Measurements from ENCODE around the gene ASB7. TPM values are rescaled to one million over a fixed set of nuclear protein-coding genes. Genes with fewer than 3 reads are reported as not detected.

ASB7 gene
- total and polyA plus RNA-seq, 2 experiments from 2014 or later = 8.1 to 13.2 TPM

DNA sequence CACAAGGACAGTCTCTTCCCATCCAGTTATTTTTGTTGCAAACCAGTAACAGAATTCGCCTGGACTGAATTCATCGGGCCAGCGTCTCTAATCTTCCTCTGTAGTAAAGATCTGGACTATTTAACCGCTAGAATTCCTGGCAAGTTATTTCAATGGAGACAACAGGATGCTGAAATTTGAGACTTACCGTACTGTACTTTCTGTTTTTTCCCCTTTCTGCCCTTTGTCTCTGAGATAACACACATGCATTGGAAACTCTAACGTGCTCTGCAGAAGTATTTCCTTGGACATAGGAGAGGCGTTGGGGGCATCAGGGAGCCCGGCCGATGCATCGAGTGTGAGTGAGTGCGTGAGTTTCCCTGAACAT lies 61.5 kb downstream of the ASB7 start:
- in situ Hi-C loops (cut with MboI) = loop anchor here (10.0 kb wide), 1 partner anchor 211 kb away; the partner anchor contains the start of gene ALDH1A3
- TF ChIP-seq EZH2phosphoT487 (IDR thresholded peaks at IDR 0.05; ENCODE audit: insufficient read depth, low read depth) = no peak
- TF ChIP-seq EZH2 (IDR thresholded peaks at IDR 0.05; ENCODE audit: insufficient read depth, poor library complexity, severe bottlenecking) = no peak
- no peak for DNase-seq
- peaks cover 8% of the 10 kb centered on the region; the same call in 1 of the 2 replicates for H3K4me1 ChIP-seq (ENCODE audit: insufficient read depth)
- H3K4me2 ChIP-seq (ENCODE audit: unreplicated experiment) = no peak overlapping the region
- H2AFZ ChIP-seq = no peak overlapping the region
- no peaks in the 10 kb centered on the region for H3K9me3 ChIP-seq (ENCODE audit: low read depth)
- no peak overlapping the region for H3K9ac ChIP-seq
- no peaks in the 10 kb centered on the region for H3K79me2 ChIP-seq (ENCODE audit: insufficient read depth)
- H3K27ac ChIP-seq = no peak overlapping the region
- 78 to 79% methylated on average over 11 of the region's 11 CpGs for WGBS, 2 experiments (ENCODE audit: low coverage in 1 of 2, low lambda C conversion rate in 2 of 2, missing lambda C conversion rate in 2 of 2)
- no peaks in the 10 kb centered on the region for H3K27me3 ChIP-seq (replicated peaks; ENCODE audit: insufficient read depth)
- no peak overlapping the region for H3K4me3 ChIP-seq
- no peaks in the 10 kb centered on the region for H4K20me1 ChIP-seq (ENCODE audit: insufficient read depth)
- H3K9me2 ChIP-seq (ENCODE audit: insufficient read depth) = no peaks in the 10 kb centered on the region
- H3K36me3 ChIP-seq (ENCODE audit: low read depth) = no peaks in the 10 kb centered on the region
- no peaks in the 10 kb centered on the region for H3F3A ChIP-seq (ENCODE audit: insufficient read depth)

DNA sequence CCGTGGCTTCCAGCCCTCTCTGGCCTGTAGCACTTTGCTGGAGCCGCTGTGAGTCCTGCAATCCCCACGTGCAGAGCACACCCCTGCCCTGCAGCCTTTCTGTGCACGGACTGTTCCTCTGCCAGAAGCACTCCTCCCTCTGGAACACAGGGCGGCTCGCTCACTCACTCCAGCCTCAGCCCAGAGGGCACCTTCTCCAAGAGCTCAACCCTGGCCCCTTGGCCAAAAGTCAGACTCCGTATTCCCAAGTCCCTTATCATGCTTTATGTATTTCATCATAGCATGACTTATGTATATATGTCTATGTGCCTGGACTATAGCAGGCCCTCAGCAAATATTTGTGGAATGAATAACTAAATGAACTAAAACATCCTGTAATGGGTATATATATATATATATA lies 63.2 kb downstream of the ASB7 start:
- no peak overlapping the region for H3K9ac ChIP-seq
- no peak overlapping the region for H3K4me3 ChIP-seq
- in situ Hi-C loops (cut with MboI) = loop anchor here (10.0 kb wide), 1 partner anchor 209 kb away; the partner anchor contains the start of gene ALDH1A3
- no peaks in the 10 kb centered on the region for H3K9me3 ChIP-seq (ENCODE audit: low read depth)
- no peaks in the 10 kb centered on the region for H3K9me2 ChIP-seq (ENCODE audit: insufficient read depth)
- no peak overlapping the region for H2AFZ ChIP-seq
- 52 to 66% methylated on average over 7 of the region's 7 CpGs for WGBS, 2 experiments (ENCODE audit: low coverage in 1 of 2, low lambda C conversion rate in 2 of 2, missing lambda C conversion rate in 2 of 2)
- TF ChIP-seq EZH2 (IDR thresholded peaks at IDR 0.05; ENCODE audit: insufficient read depth, poor library complexity, severe bottlenecking) = no peak
- no peak overlapping the region for H3K4me2 ChIP-seq (ENCODE audit: unreplicated experiment)
- H3K27me3 ChIP-seq (replicated peaks; ENCODE audit: insufficient read depth) = no peaks in the 10 kb centered on the region
- no peak overlapping the region for H3K27ac ChIP-seq
- no peaks in the 10 kb centered on the region for H4K20me1 ChIP-seq (ENCODE audit: insufficient read depth)
- peak; percentile 15 for DNase-seq
- H3K4me1 ChIP-seq (ENCODE audit: insufficient read depth) = peaks cover 8% of the 10 kb centered on the region; the same call in 1 of the 2 replicates
- H3K36me3 ChIP-seq (ENCODE audit: low read depth) = no peaks in the 10 kb centered on the region
- no peaks in the 10 kb centered on the region for H3K79me2 ChIP-seq (ENCODE audit: insufficient read depth)
- H3F3A ChIP-seq (ENCODE audit: insufficient read depth) = no peaks in the 10 kb centered on the region

DNA sequence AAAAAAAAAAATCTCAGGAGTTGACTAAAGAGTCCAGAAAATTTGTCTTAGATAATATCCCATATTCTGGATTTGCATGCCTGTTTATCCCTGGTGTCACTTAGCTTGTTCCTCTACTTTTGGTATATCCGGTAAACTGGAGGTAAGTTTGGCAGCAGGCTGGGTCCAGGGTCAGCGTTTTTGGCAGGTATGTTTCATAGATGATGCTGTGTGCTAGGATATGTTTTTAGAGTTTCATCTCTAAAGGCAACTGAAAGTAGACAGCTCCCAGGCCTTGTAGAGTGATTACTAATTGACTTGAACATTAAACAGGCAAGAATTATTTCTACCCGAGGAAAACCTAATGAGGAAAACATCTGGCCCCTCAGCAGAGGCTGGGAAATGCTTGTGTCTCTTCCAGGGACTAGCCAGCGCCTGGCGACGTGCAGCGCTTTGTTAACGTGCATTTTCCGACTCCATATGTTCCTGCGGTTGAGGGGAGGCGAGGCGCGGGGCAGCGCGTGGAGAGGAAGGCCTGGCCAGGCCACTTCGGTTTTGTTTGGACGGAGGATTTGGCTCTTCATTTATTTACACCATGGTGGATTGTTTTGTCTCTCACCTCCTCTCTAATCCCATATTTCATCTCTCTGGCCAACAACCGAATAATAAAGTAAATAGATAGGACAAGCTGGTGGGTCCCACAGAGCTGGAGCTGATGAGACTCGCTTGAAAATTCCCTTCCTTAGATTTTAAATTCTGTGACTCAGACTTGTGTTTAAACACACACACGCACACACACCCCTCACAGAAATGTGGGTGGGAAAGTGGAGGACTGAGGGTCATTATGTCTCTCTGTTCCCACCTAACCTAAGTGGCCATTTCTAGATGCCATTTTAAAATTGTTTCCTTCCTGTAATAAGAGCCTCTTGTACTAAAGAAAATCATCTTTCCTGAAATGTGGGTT lies 65.3 kb downstream of the ASB7 start:
- TF ChIP-seq EZH2 (IDR thresholded peaks at IDR 0.05; ENCODE audit: insufficient read depth, poor library complexity, severe bottlenecking) (no peak), EZH2phosphoT487 (IDR thresholded peaks at IDR 0.05; ENCODE audit: insufficient read depth, low read depth) (no peak)
- Histone ChIP-seq H3K9ac (0 out of 2 replicates have a peak overlapping the region, but pooled peaks have one; percentile 6), H3K4me1 (ENCODE audit: insufficient read depth) (peaks cover 10% of the 10 kb centered on the region; the same call in 1 of the 2 replicates), H3K9me2 (ENCODE audit: insufficient read depth) (no peaks in the 10 kb centered on the region), H3K27ac (no peak overlapping the region), H2AFZ (peak overlapping the region; percentile 67), H3K79me2 (ENCODE audit: insufficient read depth) (no peaks in the 10 kb centered on the region), H4K20me1 (ENCODE audit: insufficient read depth) (no peaks in the 10 kb centered on the region), H3K36me3 (ENCODE audit: low read depth) (no peaks in the 10 kb centered on the region), H3K4me3 (no peak overlapping the region), H3F3A (ENCODE audit: insufficient read depth) (no peaks in the 10 kb centered on the region), H3K4me2 (ENCODE audit: unreplicated experiment) (no peak overlapping the region), H3K27me3 (replicated peaks; ENCODE audit: insufficient read depth) (no peaks in the 10 kb centered on the region), H3K9me3 (ENCODE audit: low read depth) (no peaks in the 10 kb centered on the region)
- DNase-seq = peak; percentile 45
- WGBS, 2 experiments (ENCODE audit: low coverage in 1 of 2, low lambda C conversion rate in 2 of 2, missing lambda C conversion rate in 2 of 2) = 26 to 28% methylated on average over 20 of the region's 20 CpGs
- in situ Hi-C loops (cut with MboI) = loop anchor here (10.0 kb wide), 1 partner anchor 207 kb away; the partner anchor contains the start of gene ALDH1A3

DNA sequence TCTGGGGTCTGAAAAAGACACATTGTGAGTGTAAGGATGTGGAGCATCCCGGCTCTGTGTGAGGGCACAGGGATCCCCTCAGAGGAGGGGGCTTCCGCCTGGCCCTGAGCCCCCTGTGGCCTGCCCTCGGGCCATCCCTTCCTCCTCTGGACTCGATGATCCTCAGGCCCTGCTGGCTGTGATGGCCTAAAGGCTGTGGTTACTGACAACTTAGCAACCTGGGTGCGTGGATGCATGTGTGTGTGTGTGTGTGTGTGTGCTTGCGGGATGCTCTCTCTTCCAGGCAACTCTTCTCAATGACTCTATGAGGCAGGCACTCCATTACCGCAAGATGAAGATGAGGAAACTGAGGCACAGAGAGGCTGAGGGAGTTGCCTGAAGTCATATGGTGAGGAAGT lies 66.0 kb downstream of the ASB7 start:
- Histone ChIP-seq H3K4me3 (no peak overlapping the region), H3F3A (ENCODE audit: insufficient read depth) (no peaks in the 10 kb centered on the region), H3K4me2 (ENCODE audit: unreplicated experiment) (no peak overlapping the region), H3K9me2 (ENCODE audit: insufficient read depth) (no peaks in the 10 kb centered on the region), H3K4me1 (ENCODE audit: insufficient read depth) (peaks cover 10% of the 10 kb centered on the region; the same call in 1 of the 2 replicates), H3K27ac (no peak overlapping the region), H4K20me1 (ENCODE audit: insufficient read depth) (no peaks in the 10 kb centered on the region), H2AFZ (peak overlapping the region; percentile 67), H3K9ac (no peak overlapping the region), H3K36me3 (ENCODE audit: low read depth) (no peaks in the 10 kb centered on the region), H3K79me2 (ENCODE audit: insufficient read depth) (no peaks in the 10 kb centered on the region), H3K27me3 (replicated peaks; ENCODE audit: insufficient read depth) (no peaks in the 10 kb centered on the region), H3K9me3 (ENCODE audit: low read depth) (no peaks in the 10 kb centered on the region)
- in situ Hi-C loops (cut with MboI) = loop anchor here (10.0 kb wide), 1 partner anchor 206 kb away; the partner anchor contains the start of gene ALDH1A3
- no peak for DNase-seq
- no peak for TF ChIP-seq EZH2 (IDR thresholded peaks at IDR 0.05; ENCODE audit: insufficient read depth, poor library complexity, severe bottlenecking)
- TF ChIP-seq EZH2phosphoT487 (IDR thresholded peaks at IDR 0.05; ENCODE audit: insufficient read depth, low read depth) = no peak
- 96 to 100% methylated on average over 7 of the region's 7 CpGs for WGBS, 2 experiments (ENCODE audit: low coverage in 1 of 2, low lambda C conversion rate in 2 of 2, missing lambda C conversion rate in 2 of 2)
